ENCODE measurements around the gene DDR1.

- TF ChIP-seq CTCF (IDR thresholded peaks at IDR 0.05) (no peak), POLR2A (IDR thresholded peaks at IDR 0.05) (no peak)
These were observed 44.4 kb downstream of the DDR1 start for GRCh38 chr6:30928677-30929076.
